Measurements from ENCODE around the gene YIPF5.

YIPF5 gene

DNA sequence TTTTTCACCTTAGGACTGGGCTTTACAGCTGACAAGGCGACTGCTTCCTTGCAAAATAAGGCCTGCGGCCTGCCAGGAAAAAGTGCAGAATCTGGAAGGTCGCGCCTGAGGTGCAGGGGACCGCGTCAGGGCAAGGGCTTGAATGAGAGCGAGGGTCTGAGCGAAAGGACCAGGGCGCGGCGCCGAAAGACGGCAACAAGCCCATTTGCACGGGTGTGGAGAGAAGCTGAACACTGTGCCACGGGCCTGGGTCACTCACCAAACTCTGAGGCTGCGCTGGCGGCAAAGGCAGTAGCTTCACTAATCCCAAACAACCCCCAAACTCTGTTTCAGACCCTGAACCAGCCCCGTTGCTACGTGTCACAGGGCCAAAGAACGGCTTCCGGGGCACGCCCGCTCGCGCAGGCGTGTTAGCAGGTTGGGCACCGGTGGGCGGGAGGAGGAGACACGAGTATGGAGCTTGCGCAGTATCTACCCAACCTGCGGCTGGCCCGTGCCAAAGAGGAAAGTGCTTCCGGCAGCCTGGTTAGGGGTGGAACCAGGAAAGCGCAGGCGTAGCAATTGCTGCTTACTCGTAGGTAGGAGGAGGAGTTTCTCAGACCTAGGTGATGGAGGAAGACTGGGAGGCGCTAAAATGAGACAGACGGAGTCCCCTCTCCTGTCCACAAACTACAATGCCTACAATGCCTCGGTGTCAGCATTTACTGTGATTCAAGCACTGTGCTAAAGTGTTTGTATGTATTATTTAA is at the start of gene YIPF5, which contains the start of gene KCTD16:
Gene YIPF5 (minus strand): TSS at position 384 of the 749 bp plus-strand sequence. CDS start 704 bp downstream, outside the sequence.
Gene KCTD16 (plus strand): TSS at position 598 of the 749 bp plus-strand sequence.
- peak; percentile 96 for DNase-seq

DNA sequence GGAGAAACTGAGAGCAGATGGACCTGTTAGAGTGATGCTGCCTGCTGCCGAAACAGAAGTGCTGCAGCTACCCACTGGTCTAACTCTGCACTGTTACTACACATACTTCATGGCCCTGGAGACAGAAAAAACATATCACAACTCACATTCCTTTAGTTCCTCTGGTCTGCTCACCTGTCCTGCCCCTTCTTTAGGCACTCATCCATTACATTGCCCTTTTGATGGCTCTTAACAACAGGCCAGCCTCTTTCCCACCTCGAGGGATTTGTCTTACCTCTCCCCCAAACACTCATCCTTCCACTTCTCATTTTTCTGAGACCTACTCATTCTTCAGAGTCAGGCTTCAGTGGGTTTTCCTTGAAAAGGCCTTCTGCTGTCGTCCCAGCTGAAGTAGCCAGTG is 49.4 kb upstream of the YIPF5 start:
- no peak for DNase-seq

DNA sequence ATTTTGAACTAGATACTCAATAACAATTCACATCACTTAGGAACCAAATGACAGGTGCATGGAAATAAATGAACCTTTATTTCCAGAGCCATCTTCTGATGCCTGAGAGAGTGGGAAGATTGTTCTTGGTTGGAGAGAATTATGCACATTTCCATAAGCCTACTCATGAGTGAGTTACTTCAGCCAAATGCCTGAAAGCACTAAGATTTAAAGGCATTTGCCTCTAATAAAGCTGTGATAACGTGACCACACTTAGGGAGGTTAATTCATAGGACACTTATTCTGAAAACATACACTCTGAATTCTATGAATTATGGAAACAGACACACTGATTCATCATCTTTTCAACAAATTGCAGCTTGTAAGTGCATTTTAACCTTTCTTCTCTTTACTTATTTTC is 40.2 kb upstream of the YIPF5 start:
- DNase-seq = no peak

DNA sequence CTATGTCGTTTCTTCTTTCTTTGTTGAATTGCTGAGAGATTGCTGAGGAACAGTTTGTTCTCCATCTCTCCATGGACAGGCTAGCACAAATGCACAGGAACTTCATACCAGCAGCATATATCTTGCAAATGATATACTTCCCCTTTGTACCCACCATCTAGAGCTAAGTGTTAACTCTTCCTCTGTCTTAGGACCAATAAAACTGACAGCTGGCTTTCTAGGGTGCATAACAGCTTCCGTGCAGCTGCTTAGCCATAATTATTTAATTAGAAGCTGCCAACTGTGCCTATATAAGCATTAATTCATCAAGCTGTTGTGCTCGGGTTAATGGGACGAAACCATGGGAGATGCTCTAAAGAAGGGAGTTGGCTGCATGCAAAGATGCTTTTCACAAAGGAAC is 38.9 kb upstream of the YIPF5 start:
- DNase-seq = no peak

DNA sequence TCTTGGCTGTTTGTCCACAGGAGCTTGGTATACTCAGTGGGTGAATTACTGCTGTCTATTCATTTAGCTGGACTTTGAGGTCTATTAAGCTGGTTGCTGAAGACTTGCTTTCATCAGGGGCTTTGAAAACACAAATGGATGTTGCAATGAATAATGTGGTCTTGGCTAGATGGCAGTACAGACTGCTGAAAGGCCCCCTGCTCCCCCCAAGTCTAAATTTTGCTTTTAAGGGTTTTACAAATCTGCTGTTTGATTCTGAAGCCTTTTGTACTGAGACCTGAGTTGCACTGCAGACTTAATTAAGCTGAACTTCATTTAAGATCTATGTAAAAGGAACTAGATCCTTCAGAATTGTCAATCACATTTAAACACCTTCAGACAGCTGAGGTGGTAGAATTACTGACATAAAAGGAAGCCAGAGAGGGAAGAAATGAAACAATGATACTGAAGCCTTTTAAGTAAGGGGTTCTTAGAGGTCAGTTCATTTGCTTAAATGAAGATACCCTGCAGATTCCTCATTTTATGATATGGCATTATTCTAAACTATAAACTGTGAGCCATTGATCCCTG is 37.5 kb upstream of the YIPF5 start:
- DNase-seq = no peak

DNA sequence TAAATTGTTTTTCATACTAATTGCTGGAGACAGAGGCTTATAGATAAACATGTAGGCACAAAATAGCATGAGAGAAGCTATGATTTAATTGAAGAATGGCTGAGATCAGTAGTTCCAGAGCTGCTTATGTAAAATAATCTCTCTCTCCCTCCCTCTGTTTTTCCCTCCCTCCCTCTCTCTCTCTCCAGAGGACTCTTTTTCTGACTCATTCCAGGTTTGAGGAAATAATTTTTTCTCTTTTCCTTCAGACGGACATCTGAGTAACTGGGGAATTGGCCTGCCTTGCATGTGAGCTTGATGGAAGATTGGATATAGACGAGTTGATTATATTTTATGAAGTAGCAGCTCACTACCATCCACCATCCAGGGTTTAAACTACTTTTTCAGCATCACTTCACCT is 35.7 kb upstream of the YIPF5 start:
- no peak for DNase-seq

DNA sequence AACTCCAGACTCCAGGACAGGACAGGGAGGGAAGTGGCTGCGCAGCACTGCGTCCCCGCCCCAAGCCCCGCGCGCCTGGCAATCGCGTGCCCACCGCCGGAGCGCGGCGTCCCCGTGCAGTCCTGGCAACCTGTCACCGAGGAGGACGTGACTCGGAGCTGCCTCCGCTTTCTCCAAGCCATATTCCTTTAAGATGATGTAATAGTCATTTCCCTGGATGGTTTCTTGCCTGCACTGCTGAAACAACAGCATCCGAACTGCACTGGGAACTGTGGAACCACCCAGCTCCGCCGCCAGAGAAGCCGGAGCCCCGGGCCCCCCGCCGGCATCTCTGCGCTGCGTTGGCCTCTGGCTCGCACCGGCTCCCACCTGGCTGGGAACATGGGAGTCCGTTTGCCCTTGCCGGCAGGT is 34.7 kb upstream of the YIPF5 start:
- no peak for DNase-seq

DNA sequence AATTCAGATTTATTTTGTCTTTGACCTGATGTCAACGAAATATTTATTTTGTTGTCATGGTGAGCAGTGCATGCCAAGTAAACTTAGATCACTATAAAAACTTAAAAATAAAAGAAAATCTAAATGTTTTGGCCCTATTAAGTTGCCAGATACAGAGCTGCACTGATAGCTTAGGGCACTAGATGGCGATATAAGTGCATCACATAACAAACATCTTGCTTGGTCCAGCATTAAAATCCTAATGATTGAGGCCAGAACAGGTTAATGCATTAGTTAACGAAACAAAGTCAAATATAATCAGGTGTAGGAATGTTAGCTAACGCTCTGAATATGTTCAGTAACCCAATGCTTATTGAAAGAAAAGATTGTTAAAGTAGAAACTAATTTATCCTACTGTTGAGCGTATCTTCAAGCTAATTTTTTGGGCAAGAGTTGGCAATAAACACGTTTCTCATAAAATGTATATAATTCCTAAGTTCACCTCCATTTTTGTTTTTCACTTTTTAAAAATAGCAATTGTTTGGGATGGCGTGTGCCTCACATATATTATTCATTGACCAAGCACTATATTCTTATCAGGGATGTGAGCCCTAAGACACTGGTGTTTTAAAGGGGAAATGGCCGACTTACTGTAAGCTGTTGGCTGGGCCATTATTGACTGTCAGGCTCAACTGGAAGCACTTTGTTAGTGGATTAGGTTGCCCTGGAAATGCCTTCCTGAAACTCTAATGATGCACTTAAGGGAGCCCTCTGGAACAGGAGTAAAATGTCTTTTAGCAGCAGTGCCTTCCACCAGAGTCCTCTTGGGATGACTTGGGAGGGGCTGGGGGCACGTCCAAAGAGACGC is 33.5 kb upstream of the YIPF5 start:
- DNase-seq = peak; percentile 57

DNA sequence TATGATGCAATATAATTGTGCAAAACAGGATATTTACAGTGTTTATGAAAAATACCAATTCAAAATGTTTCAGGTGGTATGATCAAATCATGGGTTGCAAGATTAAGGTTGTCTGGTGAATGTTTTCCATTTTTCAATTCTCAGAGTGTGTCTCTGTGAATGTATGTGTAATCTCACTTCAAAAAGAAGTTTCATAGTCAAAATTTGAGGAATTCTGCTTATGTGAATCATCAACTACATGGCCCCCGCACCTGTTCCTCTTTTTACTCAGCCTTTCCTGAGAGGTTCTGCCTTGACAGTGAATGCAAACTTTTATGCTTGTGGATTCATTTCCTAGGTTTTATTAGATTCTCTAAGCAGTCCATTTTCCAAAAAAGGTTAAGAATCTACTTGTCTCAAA is 32.3 kb upstream of the YIPF5 start:
- DNase-seq = no peak

DNA sequence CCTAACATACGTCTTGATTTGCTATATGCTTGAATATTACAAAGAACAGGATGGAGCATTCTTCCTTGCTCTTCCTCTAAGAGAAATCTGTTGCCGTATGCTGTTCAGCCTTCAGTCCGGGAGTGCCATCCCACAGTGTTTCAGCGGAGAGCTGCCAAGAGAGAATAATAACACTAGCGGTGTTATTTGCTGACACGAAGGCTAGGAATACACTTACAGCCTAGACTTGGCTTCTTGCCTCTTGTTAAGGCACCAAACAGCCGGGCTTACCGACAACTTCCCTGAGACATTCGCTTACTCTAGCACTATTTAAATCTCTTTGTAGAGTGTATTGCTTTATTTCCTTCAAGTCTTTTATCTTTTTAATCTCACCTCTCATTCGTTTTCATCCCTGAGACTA is 31.6 kb upstream of the YIPF5 start:
- DNase-seq = no peak

DNA sequence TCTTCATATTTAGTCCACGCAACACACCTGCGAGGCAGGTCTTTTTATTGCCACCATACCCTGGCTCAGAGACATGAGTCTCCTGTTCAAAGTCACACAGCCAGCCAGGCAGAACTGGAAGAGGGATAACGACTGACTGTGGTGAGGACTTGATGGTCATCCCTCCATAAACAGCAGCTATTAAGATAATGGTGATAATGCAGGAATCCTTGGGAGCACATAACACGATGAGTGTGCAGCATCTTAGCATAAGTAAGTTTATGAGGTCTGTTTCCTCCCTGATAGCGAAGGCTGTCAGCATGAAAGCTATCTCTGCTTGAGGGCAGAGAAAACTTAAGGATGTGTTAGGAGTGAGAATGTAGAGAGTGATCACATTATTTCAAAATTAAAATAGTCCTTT is 31.1 kb upstream of the YIPF5 start:
- DNase-seq = no peak

DNA sequence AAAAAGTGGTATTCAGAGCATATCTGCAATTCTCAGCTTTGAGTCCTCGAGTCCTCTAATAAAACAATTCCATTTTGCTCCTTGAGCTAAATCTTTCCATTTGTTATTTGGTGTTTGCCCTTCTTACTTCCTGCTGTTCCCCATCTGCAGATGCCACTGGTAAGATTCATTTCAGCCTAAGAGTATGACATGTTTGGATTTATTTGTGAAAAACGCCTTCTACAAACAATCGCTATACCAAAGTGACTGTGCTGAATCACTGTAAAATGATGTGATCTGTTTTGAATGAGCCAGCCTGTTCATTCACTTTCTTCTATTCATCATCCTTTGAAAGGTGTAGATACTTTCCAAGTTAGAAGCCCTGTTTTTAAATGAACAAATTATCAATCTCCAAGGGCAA is 27.9 kb upstream of the YIPF5 start:
- DNase-seq = peak; percentile 66

DNA sequence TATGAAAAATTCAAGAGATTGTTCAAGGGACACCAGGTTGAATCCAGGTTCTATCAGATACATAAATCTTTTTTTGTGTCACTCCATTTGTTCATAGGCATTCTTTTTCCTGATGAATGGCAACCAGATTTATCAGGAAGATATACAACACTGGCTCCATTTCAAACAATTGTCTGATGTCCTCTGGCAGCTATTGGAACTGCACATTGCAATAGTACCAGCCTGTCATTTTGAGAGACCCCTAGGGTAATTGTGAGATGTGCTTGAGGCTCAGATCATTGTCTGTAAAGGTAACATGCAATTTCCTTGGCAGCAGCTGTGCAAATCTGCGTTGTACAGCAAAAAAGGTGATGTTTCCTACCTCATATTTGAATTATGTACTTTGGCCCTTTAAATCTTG is 26.2 kb upstream of the YIPF5 start:
- no peak for DNase-seq

DNA sequence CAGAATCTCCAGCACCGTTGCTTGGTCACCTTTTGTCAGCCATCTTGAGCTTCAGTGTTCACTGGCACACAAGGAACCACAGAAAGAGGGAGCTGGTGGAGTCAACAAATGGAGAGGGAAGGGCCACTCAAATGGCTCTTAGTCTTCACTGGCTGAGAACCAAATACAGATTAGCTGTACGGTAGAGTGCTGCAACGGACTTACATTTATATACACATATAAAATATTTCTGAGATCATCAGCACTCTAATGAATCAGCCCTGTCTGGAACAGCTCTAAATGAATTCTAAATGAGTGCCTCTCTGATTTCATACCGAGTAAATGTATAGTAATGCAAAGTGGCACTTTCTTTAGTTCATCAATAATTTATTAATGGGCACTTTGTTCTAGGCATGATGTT is 25.0 kb upstream of the YIPF5 start:
- DNase-seq = no peak

DNA sequence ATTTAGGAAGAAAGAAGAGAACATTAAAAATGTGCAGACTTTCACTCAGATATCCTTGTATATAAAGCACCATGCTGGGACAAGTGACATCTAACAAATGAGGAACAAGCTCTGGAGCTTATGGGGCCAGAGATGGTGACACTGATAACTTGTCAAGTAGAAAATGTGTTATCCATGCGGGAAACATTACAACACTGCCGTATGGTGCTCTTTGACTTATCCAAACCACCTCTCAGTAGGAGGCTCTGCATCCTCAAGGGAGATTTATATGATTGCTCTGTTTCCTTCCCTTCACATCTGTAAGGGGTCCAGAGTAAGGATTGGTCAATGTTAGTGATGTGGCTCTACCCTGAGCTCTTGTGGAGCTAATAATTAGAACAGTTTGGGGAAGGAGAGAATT is 23.7 kb upstream of the YIPF5 start:
- no peak for DNase-seq

DNA sequence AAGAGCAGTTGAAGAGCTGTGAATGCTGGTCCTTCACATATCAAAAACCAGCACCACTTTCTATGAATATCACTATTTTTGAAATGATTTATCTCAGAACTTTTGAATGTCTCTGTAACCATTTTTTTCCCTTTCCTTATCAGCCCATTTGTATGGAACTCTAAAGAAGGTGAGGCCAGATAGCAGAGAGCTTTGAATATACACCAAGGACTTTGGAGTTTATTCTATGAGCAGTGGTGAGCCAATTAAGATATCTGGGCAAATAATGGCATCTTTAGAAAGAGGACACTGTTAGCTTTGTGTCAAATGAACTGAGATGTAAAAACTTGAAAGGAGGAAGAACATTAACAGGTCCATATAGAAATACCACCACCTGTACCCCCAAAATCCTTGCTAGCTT is 22.2 kb upstream of the YIPF5 start:
- DNase-seq = no peak

DNA sequence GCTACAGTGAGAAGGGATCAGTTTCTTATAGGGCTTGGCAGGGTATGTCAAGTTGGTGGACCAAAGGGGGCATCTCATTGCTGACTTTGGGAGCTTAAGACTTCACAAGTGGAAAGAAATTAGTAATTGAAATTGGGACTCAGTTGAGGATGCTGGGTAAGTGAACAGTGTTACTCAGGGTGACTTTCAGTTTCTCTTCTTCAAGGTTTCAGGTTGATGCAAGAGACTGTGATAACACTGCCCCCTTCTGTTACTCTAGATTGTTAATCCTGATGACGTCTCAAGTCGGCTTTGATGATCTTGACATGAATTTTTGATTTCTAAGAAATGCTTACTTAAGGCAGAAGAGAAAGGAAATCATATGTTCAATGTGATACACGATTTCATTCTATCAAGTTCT is 21.5 kb upstream of the YIPF5 start:
- DNase-seq = peak; percentile 17

DNA sequence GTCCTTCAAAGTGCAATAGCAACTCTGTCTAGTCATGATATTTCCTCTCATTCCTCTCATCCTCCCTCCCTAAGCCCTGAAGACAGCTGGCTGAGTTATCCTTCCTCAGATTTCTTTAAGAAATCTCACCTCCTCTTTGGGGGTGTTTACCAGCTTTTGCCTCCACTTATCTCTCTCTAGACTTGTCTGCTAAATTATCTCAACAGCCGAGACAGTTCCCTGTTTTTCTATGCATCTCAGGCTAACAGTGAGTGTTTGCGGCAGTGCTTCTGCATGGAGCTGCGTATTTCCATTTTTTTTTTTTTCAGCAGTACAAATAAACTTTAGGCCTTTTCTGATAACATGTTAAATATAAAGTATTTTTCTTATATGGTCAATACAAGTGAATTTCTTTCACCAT is 21.1 kb upstream of the YIPF5 start:
- no peak for DNase-seq

DNA sequence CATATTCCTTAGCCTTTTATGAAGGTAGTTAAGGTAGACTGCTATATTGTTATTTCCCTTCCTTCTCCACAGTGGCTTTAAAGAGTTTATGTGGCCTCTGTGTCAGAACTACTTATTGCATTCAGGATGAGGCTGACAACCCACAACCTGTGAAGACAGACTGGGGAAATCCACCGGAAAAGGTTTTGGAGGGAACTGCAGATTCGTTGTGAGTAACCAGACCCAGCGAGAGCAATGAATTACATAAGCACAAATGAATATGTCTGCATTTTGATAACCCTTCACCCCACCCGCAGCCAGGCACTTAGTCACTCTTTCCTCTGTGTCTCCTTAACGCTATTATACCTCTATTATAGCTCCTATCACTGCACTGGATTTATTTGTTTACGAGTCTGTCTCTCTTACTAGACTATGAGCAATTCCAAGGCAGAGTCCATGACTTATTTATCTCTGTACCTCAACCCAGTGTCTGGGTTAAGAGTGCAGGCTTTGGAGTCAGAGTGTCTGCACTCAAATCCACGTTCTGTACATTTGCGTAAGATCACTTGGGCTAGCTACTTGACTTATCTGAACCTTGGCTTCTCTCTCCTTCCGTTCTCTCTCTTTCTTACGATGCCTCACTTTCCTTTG is 19.5 kb upstream of the YIPF5 start:
- DNase-seq = no peak

DNA sequence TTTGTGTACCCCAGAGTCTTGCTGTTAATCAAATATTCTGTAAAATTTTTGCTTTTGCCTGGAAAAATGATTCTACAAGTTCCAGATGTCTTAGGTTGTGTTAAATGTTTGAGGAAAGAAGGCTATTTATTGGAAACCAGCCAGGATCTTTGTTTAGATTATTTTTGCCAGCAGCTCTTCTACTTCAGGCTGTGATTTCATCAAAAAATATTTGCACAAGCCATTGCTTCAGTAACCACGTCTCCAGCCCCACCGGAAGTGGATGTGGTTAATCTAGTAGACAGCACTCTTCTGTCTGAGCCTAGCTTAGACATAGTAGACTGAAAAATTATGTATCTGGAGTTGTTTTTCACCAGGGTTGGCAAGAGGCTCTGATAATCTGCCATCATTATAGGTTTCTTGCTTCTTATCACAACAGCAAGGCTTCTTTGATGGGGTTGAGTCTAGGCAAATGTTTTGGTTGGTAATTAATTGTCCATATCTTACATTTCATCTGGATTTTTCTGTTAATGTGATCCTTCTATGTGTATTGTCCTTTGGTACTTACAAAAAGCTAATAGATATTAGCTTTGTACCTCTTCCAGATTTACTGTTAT is 17.3 kb upstream of the YIPF5 start:
- peak; percentile 26 for DNase-seq

DNA sequence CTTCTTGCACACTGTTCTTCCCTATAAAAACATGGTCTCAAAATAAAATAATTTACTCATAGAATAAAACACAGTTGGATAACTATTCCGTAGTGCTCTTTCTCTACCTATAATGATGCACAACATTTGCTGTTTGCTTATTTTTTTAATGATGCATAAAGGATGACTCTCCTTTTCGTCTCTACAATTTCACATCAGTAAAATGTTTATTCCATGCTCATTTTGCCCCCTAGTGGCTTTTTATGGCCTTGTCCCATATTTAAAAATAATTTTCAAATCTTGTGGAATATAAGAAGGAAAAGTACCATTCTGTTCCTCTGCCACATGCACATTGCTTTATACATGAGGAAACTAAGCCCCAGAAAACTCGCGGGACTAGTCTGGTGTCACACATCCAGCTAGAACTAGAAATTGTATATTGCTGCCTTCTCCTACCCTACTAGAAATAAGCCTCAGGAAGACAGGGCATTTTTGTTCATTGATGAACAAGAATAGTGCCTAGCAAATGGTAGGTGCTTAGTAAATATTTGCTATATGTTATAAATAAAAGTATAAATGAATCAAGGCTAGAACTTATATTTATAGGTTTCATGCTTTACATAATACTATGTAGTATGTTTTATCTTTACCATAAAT is 12.9 kb upstream of the YIPF5 start:
- peak; percentile 8 for DNase-seq

DNA sequence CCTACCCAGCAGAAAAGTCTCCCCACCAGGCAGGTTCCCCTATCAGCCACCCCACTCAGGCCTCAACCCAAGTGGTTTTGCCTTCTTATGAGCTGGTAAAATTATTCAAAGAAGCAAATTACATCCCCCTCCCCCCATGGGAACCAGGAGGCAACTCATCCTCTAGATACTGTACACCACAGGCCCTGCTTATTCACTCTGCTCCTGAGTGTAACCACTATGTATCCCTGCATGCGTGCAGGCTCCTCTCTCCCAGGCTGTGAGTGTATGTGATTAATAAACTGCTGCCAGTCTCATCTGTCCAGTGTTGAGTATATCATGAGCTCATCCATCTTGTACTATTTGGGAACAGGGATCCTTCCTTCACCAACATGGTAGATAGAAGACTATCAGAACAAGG is 8.8 kb upstream of the YIPF5 start:
- no peak for DNase-seq

DNA sequence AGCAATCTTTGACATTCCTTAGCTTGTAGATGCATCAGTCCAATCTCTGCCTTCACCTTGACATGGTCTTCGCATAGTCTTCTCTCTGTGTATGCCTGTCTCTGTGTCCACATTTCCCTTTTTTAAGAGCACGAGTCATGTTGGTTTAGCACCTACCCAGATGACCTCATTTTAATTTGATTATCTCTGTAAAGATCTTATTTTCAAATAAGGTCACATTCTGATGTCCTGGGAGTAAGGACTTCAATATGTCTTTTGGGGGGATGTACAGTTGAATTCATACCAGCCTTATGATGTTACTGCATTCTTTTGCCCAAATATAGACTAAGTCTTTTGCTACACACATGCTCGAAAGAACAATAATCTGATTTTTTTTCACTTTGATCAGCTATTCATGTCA is 7.1 kb upstream of the YIPF5 start:
- no peak for DNase-seq
